Stimulated activated CD4-positive, alpha-beta T cell treated with anti-CD3 and anti-CD28 coated beads, Interleukin-1b, Interleukin-23, amount 100 ng/mL, for 48 hours (primary cell): ENCODE results near the gene OIT3.
"Not testable (repeated sequence)": the region's sequence is repeated elsewhere in the genome, so short reads cannot be mapped to it uniquely, and the experiment has no call there.

Source experiments
- DNase-seq: peaks from one replicate; pipeline ENCODE4 v3.0.0-alpha.2; 2020

OIT3 gene

DNA sequence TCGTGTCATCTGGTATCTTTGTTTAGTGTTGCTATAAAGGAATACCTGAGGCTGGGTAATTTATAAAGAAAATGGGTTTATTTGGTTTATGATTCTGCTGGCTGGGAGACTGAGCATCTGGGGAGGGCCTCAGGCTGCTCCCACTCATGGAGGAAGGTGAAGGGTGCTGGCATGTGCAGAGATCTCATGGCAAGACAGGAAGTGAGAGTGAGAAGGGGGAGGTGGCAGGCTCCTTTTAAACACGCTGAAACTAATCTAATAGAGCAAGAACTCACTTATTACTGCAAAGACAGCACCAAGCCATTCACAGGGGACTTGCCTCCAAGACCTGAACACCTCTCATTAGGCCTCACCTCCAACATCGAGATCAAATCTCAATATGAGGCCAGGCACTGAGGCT lies 11.3 kb downstream of the OIT3 start:
- DNase-seq: no peak

DNA sequence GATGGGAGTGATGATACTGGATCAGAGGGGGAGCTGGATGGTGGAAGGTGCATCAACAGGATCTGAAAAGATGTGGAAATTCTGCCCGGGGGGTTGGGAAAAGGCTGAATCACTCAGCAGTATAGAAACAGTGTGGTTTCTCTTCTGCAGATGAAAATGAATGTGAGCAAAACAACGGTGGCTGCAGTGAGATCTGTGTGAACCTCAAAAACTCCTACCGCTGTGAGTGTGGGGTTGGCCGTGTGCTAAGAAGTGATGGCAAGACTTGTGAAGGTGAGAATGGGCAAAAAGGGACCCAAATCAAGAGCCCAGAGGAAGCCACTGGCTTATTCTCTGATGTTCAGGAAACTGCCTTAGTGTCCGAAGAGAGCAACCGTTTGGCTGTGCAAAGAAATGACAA lies 12.9 kb downstream of the OIT3 start:
- DNase-seq: no peak

- DNase-seq: no peak
Measured at GRCh38 chr10:72910705-72911104, 17.2 kb downstream of the OIT3 start.

GRCh38 chr10:72911758-72912157 lies 18.2 kb downstream of the OIT3 start:
- DNase-seq: no peak

DNA sequence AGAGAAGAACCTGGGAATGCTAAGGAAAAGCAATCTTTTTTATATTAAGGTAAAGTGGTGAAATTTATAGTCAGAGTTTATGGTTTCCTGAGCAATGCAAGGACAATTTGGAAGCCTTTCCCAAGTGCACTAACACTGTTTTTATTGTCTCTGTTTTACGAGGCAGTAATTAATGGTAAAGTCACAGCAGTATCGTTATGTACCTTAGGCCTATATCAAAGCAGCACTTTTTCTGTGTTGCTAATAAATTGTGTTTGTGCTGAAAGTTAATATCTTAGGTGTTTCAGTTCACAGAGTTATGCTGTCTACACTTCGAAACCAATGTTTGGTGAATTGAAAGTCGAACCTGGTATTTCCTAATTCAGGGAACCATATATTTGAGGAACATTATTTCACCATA lies 19.2 kb downstream of the OIT3 start:
- no peak for DNase-seq

DNA sequence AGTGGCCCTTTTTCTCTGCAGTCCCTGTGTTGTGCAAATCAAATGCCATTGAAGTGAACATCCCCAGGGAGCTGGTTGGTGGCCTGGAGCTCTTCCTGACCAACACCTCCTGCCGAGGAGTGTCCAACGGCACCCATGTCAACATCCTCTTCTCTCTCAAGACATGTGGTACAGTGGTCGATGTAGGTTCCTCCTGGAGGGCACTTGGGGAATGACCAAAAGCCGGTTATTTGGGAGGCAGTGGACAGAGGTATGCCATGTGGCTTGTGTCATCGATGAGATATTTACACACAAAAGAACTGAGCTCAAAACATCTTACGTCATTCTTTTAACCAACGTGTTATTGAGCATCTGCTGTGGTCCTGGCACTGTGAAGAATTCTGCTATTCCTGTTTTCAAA lies 19.7 kb downstream of the OIT3 start:
- no peak for DNase-seq

- not testable (repeated sequence) for DNase-seq
Measured at GRCh38 chr10:72917201-72917600, 23.7 kb downstream of the OIT3 start.

- DNase-seq: not testable (repeated sequence)
Measured at GRCh38 chr10:72917803-72918332, 24.3 kb downstream of the OIT3 start.

GRCh38 chr10:72918352-72918751 lies 24.8 kb downstream of the OIT3 start:
- no peak for DNase-seq

DNA sequence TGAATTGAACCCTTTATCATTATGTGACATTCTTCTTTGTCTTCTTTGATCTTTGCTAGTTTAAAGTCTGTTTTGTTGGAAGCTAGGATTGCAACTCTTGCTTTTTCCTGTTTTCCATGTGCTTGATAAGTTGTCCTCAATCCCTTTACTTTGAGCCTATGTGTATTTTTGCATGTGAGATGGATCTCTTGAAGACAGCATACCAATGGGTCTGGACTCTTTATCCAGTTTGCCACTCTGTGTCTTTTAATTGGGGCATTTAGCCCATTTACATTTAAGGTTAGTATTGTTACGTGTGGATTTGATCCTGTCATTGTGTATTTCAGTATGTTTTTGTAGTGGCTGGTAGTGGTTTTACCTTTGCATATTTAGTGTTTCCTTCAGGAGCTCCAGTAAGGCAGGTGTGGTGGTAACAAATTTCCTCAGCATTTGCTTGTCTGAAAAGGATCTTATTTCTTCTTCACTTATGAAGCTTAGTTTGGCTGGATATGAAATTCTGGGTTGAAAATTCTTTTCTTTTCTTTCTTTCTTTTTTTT lies 27.7 kb downstream of the OIT3 start:
- not testable (repeated sequence) for DNase-seq

DNA sequence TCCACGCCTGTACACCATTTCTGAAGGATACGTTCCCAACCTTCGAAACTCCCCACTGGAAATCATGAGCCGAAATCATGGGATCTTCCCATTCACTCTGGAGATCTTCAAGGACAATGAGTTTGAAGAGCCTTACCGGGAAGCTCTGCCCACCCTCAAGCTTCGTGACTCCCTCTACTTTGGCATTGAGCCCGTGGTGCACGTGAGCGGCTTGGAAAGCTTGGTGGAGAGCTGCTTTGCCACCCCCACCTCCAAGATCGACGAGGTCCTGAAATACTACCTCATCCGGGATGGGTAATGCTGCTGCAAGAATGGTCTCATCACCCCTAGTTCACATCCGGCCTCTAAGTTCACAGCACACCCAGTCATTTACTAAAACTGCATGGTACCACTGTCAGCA lies 30.8 kb downstream of the OIT3 start:
- no peak for DNase-seq

DNA sequence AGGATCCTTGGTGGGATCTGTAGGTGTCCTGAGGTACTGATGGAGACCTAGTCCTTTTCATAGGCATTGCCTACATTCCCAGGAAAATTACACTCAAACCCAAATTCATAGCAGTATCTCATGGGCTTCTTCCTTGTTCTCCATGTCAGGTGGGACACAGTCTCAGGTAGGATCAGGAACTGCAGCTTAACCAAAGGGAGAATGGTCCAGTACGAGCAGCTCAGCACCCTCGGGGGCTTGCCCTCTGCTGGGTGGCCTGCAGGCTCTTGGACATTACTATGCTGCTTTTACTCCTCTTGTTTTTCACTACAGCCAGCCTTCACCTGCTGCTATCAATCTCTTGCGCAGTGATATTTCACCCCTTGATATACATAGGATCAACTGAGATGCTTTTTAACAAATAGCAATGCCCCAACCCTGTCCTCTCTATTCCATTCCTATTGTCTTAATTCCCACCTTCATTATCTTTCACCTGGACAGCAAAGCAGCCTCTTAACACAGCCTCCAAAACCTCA lies 32.5 kb downstream of the OIT3 start:
- DNase-seq: no peak

DNA sequence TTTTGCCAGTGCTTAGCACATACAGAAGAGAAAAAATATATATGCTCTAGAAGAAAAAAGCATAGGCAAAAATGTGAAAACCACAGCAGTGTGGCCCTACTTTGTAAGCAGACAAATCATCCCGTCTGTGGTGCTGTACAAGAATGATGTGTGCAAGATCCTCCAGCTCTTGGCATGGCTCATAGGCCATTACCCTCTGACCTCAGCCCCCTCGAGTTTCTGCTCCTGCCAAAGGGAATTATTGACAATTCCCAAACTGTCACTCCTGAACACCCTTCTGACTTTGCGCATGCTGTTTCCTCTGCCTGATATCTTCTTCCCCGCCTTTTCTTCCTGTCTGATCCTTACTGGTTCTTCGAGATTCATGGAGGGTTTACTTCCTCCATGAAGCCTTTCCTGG lies 33.9 kb downstream of the OIT3 start:
- no peak for DNase-seq

- DNase-seq: no peak
Measured at GRCh38 chr10:72928798-72929197, 35.3 kb downstream of the OIT3 start.

DNA sequence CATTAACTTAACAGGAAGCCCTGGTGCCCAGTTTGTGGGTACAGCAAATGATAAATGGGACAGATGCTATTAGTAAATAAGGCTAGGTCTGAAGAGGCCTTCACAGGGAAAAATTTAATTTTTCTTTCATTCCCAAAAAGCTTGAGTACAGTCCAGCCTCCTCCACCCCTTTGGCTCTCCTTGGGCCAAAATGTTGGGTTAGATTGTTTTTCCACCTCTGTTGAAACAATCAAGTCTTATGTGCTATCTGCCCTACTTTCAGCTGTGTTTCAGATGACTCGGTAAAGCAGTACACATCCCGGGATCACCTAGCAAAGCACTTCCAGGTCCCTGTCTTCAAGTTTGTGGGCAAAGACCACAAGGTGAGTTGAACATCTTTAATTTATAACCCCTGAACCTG lies 36.7 kb downstream of the OIT3 start:
- no peak for DNase-seq

DNA sequence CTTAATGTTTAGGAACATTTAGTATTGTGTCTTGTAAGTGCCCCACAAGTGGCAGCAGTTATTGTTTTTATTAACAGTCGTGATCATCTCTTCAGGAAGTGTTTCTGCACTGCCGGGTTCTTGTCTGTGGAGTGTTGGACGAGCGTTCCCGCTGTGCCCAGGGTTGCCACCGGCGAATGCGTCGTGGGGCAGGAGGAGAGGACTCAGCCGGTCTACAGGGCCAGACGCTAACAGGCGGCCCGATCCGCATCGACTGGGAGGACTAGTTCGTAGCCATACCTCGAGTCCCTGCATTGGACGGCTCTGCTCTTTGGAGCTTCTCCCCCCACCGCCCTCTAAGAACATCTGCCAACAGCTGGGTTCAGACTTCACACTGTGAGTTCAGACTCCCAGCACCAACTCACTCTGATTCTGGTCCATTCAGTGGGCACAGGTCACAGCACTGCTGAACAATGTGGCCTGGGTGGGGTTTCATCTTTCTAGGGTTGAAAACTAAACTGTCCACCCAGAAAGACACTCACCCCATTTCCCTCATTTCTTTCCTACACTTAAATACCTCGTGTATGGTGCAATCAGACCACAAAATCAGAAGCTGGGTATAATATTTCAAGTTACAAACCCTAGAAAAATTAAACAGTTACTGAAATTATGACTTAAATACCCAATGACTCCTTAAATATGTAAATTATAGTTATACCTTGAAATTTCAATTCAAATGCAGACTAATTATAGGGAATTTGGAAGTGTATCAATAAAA lies 38.9 kb downstream of the OIT3 start:
- DNase-seq: no peak

GRCh38 chr10:72935361-72935760 lies 41.8 kb downstream of the OIT3 start:
- no peak for DNase-seq

DNA sequence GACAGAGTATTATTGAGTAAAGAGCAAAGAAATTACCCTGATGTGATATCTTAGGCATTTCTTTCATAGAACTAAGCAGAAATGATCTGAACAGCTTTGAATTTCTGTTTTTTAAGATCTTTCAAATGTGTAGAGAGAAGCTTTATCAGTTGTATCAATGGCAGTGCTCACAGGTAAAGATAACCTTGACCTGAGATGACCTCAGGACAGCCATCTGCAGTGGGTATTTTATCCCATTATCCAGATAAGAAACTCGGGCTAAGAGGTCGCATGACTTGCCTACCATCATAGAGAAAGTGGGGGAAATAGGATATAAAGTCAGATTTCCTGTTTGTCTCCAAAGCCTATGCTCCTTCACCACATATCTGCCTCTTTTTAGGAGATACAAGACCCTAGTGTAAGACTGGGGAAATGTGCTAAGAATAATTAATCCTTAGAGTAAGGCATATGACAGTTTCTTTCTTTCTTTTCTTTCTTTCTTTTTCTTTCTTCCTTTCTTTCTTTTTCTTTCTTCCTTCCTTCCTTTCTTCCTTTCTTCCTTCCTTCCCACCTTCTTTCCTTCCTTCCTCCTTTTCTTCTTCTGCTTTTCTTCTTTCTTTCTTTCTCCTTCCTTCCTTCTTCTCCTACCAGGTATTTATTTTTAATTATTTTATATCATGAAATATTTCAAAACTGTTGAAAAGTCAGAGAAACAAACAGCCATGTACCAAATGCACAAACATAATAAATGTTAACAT lies 50.1 kb downstream of the OIT3 start:
- no peak for DNase-seq

- no peak for DNase-seq
Measured at GRCh38 chr10:72946963-72947362, 53.4 kb downstream of the OIT3 start.

GRCh38 chr10:72948762-72949161 lies 55.2 kb downstream of the OIT3 start:
- no peak for DNase-seq

- DNase-seq: no peak
Measured at GRCh38 chr10:72951760-72952159, 58.2 kb downstream of the OIT3 start.

- DNase-seq: no peak
Measured at GRCh38 chr10:72952189-72952588, 58.6 kb downstream of the OIT3 start.

DNA sequence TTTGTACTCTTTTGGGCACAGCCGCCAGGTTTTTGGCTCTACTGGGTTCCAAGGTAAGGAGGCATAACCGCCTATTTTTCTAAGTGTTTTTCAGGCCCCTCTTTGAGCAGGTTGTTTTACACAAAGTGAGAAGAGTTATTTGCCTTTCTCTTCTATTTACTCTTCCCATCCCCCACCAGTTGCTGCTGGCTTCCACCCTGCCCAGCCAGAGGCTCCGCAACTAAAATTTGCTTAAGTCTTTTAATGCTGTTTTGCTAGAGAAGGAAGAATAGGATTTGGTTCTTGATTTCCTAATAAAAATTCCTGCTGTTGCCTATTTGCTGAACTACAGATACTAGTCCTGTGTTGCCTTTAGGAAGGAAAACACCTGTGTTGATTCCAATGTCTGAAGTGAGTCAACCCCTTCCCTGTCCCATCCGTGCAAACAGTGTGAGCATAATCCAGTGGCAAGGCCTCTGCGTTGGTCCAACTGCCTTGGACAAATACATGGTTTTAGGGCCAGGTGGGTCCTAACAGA lies 59.2 kb downstream of the OIT3 start:
- no peak for DNase-seq

DNA sequence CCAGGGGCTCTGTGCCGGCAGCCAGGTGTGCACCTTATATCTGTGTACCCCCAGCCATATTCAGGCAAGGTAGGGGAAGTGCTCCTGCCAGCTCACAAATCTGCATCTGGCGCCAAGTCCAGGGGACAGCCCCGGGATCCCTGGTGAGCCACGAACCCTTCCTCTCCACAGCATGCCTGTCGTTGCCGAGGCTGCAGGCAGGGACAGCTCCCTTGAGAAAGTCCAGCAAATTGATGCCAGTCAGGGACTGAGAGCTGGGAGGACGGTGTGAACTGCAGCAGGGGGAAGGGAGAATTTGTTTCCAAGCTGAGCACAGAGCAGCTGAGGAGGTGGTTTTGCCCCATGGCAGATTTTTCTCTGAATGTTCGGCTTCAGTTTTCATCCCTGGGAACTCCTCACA lies 60.1 kb downstream of the OIT3 start:
- DNase-seq: no peak
